MM.1S (cell line): ENCODE results near the gene CALML5.

ENCODE experiments used
- DNase-seq: peaks from one replicate; pipeline ENCODE4 v3.0.0-alpha.2; 2015
- H2AFZ ChIP-seq: fragments of 300-600 bp; sonication (generic); 2 replicates; pipeline ENCODE4 v1.6.0; 2016; ENCODE audit warnings: antibody characterized with exemption, low read length
- H3F3A ChIP-seq: fragments of 300-600 bp; sonication (generic); 2 replicates; pipeline ENCODE4 v1.6.1; 2016; ENCODE audit warnings: mild to moderate bottlenecking, antibody characterized with exemption, low read length, moderate library complexity, mixed read lengths; ENCODE audit not compliant: insufficient read depth
- H3K27ac ChIP-seq: fragments of 300-600 bp; sonication (generic); 2 replicates; pipeline ENCODE4 v1.5.1; 2016; ENCODE audit warnings: mild to moderate bottlenecking, low read length
- H3K27me3 ChIP-seq: fragments of 300-600 bp; sonication (generic); replicated peaks from 2 replicates; pipeline ENCODE4 v1.6.0; 2016; ENCODE audit warnings: low read length; ENCODE audit not compliant: insufficient read depth
- H3K36me3 ChIP-seq: fragments of 300-600 bp; sonication (generic); replicated peaks from 2 replicates; pipeline ENCODE4 v1.6.1; 2016; ENCODE audit warnings: mild to moderate bottlenecking, low read length, mixed read lengths; ENCODE audit not compliant: insufficient read depth
- H3K4me1 ChIP-seq: fragments of 300-600 bp; sonication (generic); 2 replicates; pipeline ENCODE4 v1.6.1; 2016; ENCODE audit warnings: low read length, mixed read lengths
- H3K4me2 ChIP-seq: fragments of 300-600 bp; sonication (generic); 2 replicates; pipeline ENCODE4 v1.6.0; 2016; ENCODE audit warnings: low read depth, low read length
- H3K4me3 ChIP-seq: fragments of 300-600 bp; sonication (generic); 2 replicates; pipeline ENCODE4 v1.5.1; 2016; ENCODE audit warnings: low read length, mixed read lengths
- H3K79me2 ChIP-seq: fragments of 300-600 bp; sonication (generic); 2 replicates; pipeline ENCODE4 v1.6.1; 2016; ENCODE audit warnings: mixed run types, low read length, mixed read lengths
- H3K9ac ChIP-seq: fragments of 300-600 bp; sonication (generic); 2 replicates; pipeline ENCODE4 v1.6.1; 2016; ENCODE audit warnings: low read length, mixed read lengths
- H3K9me2 ChIP-seq: fragments of 300-600 bp; sonication (generic); replicated peaks from 2 replicates; pipeline ENCODE4 v1.6.1; 2016; ENCODE audit warnings: mild to moderate bottlenecking, low read length, mixed read lengths; ENCODE audit not compliant: insufficient read depth
- H3K9me3 ChIP-seq: fragments of 300-600 bp; sonication (generic); replicated peaks from 2 replicates; pipeline ENCODE4 v1.6.1; 2016; ENCODE audit warnings: mild to moderate bottlenecking, low read length, mixed read lengths; ENCODE audit not compliant: insufficient read depth
- H4K20me1 ChIP-seq: fragments of 300-600 bp; sonication (generic); 2 replicates; pipeline ENCODE4 v1.6.1; 2016; ENCODE audit warnings: mild to moderate bottlenecking, low read length, moderate library complexity, mixed read lengths; ENCODE audit not compliant: insufficient read depth
- CTCF ChIP-seq: fragments of 300-600 bp; sonication (generic); IDR thresholded peaks from 2 replicates; pipeline ENCODE4 v1.5.1; 2016; ENCODE audit warnings: antibody characterized with exemption, low read length, mixed read lengths
- EZH2 ChIP-seq: fragments of 300-600 bp; sonication (generic); optimal IDR thresholded peaks from 2 replicates; pipeline ENCODE3; 2017; ENCODE audit warnings: low read depth, mild to moderate bottlenecking, antibody characterized with exemption, low read length, mixed read lengths
- EZH2phosphoT487 ChIP-seq: fragments of 300-600 bp; sonication (generic); IDR thresholded peaks from 2 replicates; pipeline ENCODE4 v1.6.1; 2018; ENCODE audit warnings: antibody characterized with exemption, low read length

CALML5 gene

GRCh38 chr10:5511231-5511884 is 12.0 kb upstream of the CALML5 start:
- Histone ChIP-seq H3K4me1 (no peaks in the 10 kb centered on the region), H3K27me3 (0 out of 2 replicates have a peak, but pooled peaks cover 4% of the 10 kb centered on the region), H3K27ac (no peak overlapping the region)

GRCh38 chr10:5510281-5511072 is 11.1 kb upstream of the CALML5 start:
- no peak overlapping the region for H3K4me3 ChIP-seq
- H3K27me3 ChIP-seq = 0 out of 2 replicates have a peak, but pooled peaks cover 4% of the 10 kb centered on the region
- H3K36me3 ChIP-seq = no peaks in the 10 kb centered on the region
- H3K9me2 ChIP-seq = no peaks in the 10 kb centered on the region
- H3K79me2 ChIP-seq = no peaks in the 10 kb centered on the region
- H3F3A ChIP-seq = no peaks in the 10 kb centered on the region
- H2AFZ ChIP-seq = no peak overlapping the region
- TF ChIP-seq EZH2 = no peak
- TF ChIP-seq CTCF = no peak
- TF ChIP-seq EZH2phosphoT487 = no peak
- H3K9ac ChIP-seq = no peak overlapping the region
- H4K20me1 ChIP-seq = no peaks in the 10 kb centered on the region
- no peak overlapping the region for H3K27ac ChIP-seq
- H3K4me1 ChIP-seq = no peaks in the 10 kb centered on the region
- DNase-seq = no peak
- H3K4me2 ChIP-seq = no peak overlapping the region
- H3K9me3 ChIP-seq = no peaks in the 10 kb centered on the region

More at GRCh38 chr10:5511231-5511884, 12.0 kb upstream of the CALML5 start:
- Histone ChIP-seq H3K4me3 (no peak overlapping the region), H3K9me3 (no peaks in the 10 kb centered on the region), H4K20me1 (no peaks in the 10 kb centered on the region), H3K9me2 (no peaks in the 10 kb centered on the region), H3K9ac (no peak overlapping the region), H3K36me3 (no peaks in the 10 kb centered on the region), H3K79me2 (no peaks in the 10 kb centered on the region), H3F3A (no peaks in the 10 kb centered on the region), H3K4me2 (no peak overlapping the region), H2AFZ (no peak overlapping the region)
- DNase-seq = no peak
- TF ChIP-seq EZH2phosphoT487 (no peak), CTCF (no peak), EZH2 (no peak)

GRCh38 chr10:5509691-5510090 is 10.3 kb upstream of the CALML5 start:
- no peak overlapping the region for H3K4me3 ChIP-seq
- DNase-seq = no peak
- H3K27ac ChIP-seq = no peak overlapping the region
- 0 out of 2 replicates have a peak, but pooled peaks cover 4% of the 10 kb centered on the region for H3K27me3 ChIP-seq
- H2AFZ ChIP-seq = no peak overlapping the region
- no peaks in the 10 kb centered on the region for H4K20me1 ChIP-seq
- TF ChIP-seq EZH2 (no peak), EZH2phosphoT487 (no peak), CTCF (no peak)
- H3K79me2 ChIP-seq = no peaks in the 10 kb centered on the region
- H3K9me2 ChIP-seq = no peaks in the 10 kb centered on the region
- H3K4me1 ChIP-seq = no peaks in the 10 kb centered on the region
- H3K36me3 ChIP-seq = no peaks in the 10 kb centered on the region
- H3F3A ChIP-seq = no peaks in the 10 kb centered on the region
- H3K9me3 ChIP-seq = no peaks in the 10 kb centered on the region
- no peak overlapping the region for H3K9ac ChIP-seq
- H3K4me2 ChIP-seq = no peak overlapping the region
